ENCODE data around the gene PPFIBP1. TPM values are rescaled to one million over a fixed set of nuclear protein-coding genes. Genes with fewer than 3 reads are reported as not detected.
"Not testable (repeated sequence)": the region's sequence is repeated elsewhere in the genome, so short reads cannot be mapped to it uniquely, and the experiment has no call there.

PPFIBP1 gene
- total RNA-seq, 2 donors from 2014 or later: 40.1 to 44.7 TPM

DNA sequence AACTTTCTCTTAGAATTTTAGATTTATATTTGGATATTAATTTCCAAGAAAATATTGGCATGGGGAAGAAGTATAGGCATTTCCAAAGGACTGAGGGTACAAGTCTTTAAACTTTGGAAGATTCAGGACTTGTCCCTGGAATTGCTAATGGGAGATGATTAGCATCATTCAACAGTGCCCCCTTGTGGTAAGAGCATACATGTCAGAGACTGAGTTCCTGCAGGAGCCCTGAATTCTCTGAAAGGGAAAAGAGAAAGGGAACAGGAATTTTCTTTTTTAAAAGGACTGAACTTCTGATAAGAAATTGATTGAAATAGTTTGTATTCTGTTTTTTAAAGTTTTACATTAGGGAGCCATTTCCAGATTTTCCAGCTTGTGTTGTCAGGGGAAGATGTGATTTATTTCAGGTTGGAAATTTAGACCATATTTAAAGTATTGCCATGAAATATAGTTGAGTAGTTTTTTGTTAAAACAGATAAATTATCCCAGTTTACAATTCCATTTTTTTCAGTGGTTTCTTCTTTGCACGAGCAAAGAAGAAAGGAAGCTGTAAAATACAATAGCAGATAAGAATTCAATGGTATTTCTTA, 128.3 kb downstream of the PPFIBP1 start:
- intact Hi-C loops (cut with DNase I): loop anchor here (5.0 kb wide), 1 partner anchor 215 kb away; no protein-coding TSS in a partner anchor
- no peak overlapping the region for H3K4me3 ChIP-seq
- TF ChIP-seq, protein P1, sequence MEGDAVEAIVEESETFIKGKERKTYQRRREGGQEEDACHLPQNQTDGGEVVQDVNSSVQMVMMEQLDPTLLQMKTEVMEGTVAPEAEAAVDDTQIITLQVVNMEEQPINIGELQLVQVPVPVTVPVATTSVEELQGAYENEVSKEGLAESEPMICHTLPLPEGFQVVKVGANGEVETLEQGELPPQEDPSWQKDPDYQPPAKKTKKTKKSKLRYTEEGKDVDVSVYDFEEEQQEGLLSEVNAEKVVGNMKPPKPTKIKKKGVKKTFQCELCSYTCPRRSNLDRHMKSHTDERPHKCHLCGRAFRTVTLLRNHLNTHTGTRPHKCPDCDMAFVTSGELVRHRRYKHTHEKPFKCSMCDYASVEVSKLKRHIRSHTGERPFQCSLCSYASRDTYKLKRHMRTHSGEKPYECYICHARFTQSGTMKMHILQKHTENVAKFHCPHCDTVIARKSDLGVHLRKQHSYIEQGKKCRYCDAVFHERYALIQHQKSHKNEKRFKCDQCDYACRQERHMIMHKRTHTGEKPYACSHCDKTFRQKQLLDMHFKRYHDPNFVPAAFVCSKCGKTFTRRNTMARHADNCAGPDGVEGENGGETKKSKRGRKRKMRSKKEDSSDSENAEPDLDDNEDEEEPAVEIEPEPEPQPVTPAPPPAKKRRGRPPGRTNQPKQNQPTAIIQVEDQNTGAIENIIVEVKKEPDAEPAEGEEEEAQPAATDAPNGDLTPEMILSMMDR (IDR thresholded peaks at IDR 0.05): peak; percentile 72
- peak; percentile 76 for DNase-seq
- H3K27me3 ChIP-seq: no peaks in the 10 kb centered on the region
- H3K36me3 ChIP-seq: no peaks in the 10 kb centered on the region
- H3K4me1 ChIP-seq: no peaks in the 10 kb centered on the region
- no peak overlapping the region for H3K9ac ChIP-seq (ENCODE audit: low read depth in 2 of 2, low read length in 2 of 2)
- no peaks in the 10 kb centered on the region for H3K9me3 ChIP-seq
- H3K27ac ChIP-seq: no peak overlapping the region

- intact Hi-C loops (cut with DNase I): loop anchor here (5.0 kb wide), 1 partner anchor 216 kb away; no protein-coding TSS in a partner anchor
Observed at GRCh38 chr12:27653661-27654060, 129.7 kb downstream of the PPFIBP1 start.

GRCh38 chr12:27655476-27655875, 131.5 kb downstream of the PPFIBP1 start:
- intact Hi-C loops (cut with DNase I); H3K9me3 ChIP-seq; H3K9ac ChIP-seq (ENCODE audit: low read depth in 2 of 2, low read length in 2 of 2); H3K36me3 ChIP-seq; H3K27me3 ChIP-seq; H3K4me1 ChIP-seq; H3K4me3 ChIP-seq; H3K27ac ChIP-seq; DNase-seq: not testable (repeated sequence)

More at GRCh38 chr12:27653661-27654060, 129.7 kb downstream of the PPFIBP1 start:
- Histone ChIP-seq H3K9me3 (no peaks in the 10 kb centered on the region), H3K9ac (ENCODE audit: low read depth in 2 of 2, low read length in 2 of 2) (no peak overlapping the region), H3K27ac (no peak overlapping the region), H3K4me1 (no peaks in the 10 kb centered on the region), H3K27me3 (no peaks in the 10 kb centered on the region), H3K36me3 (no peaks in the 10 kb centered on the region), H3K4me3 (no peak overlapping the region)
- TF ChIP-seq, protein P1 (IDR thresholded peaks at IDR 0.05): no peak
- no peak for DNase-seq

DNA sequence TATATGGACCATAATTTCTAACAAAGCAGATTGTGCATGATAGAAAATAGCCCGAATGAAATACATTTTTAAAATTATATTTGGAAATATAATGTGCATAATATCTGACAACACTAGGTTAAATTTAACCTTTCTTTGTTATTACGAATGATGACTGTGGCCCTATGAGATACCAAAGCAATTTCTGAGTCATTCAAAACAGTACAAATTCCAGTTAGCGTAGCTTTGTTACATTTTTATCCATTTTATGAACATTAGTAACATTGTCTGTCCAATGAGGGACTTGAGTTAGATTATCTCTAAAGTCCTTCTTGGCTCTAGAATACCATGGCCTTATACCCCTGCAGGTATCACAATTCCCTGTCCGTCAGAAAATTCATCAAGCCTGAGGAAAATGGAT, 133.3 kb downstream of the PPFIBP1 start:
- no peaks in the 10 kb centered on the region for H3K36me3 ChIP-seq
- no peaks in the 10 kb centered on the region for H3K4me1 ChIP-seq
- TF ChIP-seq, protein P1 (IDR thresholded peaks at IDR 0.05): no peak
- no peak overlapping the region for H3K4me3 ChIP-seq
- H3K9ac ChIP-seq (ENCODE audit: low read depth in 2 of 2, low read length in 2 of 2): no peak overlapping the region
- intact Hi-C loops (cut with DNase I): no loop called here
- H3K27me3 ChIP-seq: no peaks in the 10 kb centered on the region
- no peak for DNase-seq
- H3K9me3 ChIP-seq: no peaks in the 10 kb centered on the region
- H3K27ac ChIP-seq: no peak overlapping the region

- Histone ChIP-seq H3K27me3 (no peaks in the 10 kb centered on the region), H3K4me1 (no peaks in the 10 kb centered on the region), H3K36me3 (no peaks in the 10 kb centered on the region), H3K9ac (ENCODE audit: low read depth in 2 of 2, low read length in 2 of 2) (no peak overlapping the region), H3K4me3 (no peak overlapping the region), H3K9me3 (no peaks in the 10 kb centered on the region), H3K27ac (no peak overlapping the region)
- no peak for DNase-seq
- TF ChIP-seq, protein P1 (IDR thresholded peaks at IDR 0.05): no peak
- intact Hi-C loops (cut with DNase I): no loop called here
Observed at GRCh38 chr12:27665704-27666103, 141.7 kb downstream of the PPFIBP1 start.

DNA sequence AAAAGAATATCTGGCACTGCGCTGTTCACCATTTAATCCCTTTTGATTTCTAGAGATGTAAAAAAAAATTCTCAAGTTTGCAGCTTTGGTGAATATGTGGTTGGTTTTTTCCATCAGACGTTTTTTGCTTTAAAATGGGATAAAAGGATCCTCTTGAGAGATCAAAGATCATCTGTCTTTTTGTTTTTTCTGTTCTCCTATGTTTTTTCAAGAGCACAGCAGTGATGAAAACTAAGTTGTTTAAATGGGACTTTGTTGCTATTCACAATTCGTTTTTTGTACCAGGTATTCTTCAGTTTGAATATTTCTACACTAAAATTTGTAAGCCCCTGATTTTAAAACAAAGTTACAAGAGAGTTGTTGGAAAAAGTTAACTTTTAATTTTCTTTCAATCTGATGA, 142.5 kb downstream of the PPFIBP1 start:
- Histone ChIP-seq H3K9me3 (no peaks in the 10 kb centered on the region), H3K27me3 (no peaks in the 10 kb centered on the region), H3K9ac (ENCODE audit: low read depth in 2 of 2, low read length in 2 of 2) (no peak overlapping the region), H3K4me1 (no peaks in the 10 kb centered on the region), H3K27ac (no peak overlapping the region), H3K4me3 (no peak overlapping the region), H3K36me3 (no peaks in the 10 kb centered on the region)
- TF ChIP-seq, protein P1 (IDR thresholded peaks at IDR 0.05): no peak
- intact Hi-C loops (cut with DNase I): no loop called here
- DNase-seq: no peak

Data from colonic mucosa (tissue), 4 donors.